ENCODE results near the gene KCNJ9.
"Not testable (repeated sequence)": the region's sequence is repeated elsewhere in the genome, so short reads cannot be mapped to it uniquely, and the experiment has no call there.

Gene KCNJ9

GRCh38 chr1:160103658-160104408, 22.5 kb downstream of the KCNJ9 start:
- peak; percentile 80 for DNase-seq (ENCODE audit: low read depth, low spot score)

DNA sequence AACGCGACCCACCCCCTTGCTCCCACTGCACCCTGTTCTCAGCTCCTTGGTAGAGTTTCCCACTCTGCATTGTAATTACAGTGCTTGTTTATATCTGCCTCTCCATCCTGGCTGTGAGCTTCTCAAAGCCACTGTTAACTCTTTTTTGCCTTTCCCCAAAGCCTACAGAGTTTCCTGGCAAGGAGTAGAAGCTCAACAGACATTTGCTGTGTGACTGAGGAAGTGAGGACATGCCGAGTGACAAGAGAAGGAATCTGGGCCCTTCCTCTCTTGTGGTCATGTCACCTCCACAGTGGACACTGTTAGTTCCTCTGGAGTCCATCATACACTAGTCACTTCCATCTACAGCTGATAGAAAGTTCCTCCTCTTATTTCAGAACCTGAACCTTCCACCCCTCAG, 23.1 kb downstream of the KCNJ9 start:
- no peak for DNase-seq (ENCODE audit: low read depth, low spot score)

GRCh38 chr1:160105155-160105554, 23.8 kb downstream of the KCNJ9 start:
- no peak for DNase-seq (ENCODE audit: low read depth, low spot score)

GRCh38 chr1:160107512-160107911, 26.2 kb downstream of the KCNJ9 start:
- DNase-seq (ENCODE audit: low read depth, low spot score): no peak

GRCh38 chr1:160108888-160109662, 27.7 kb downstream of the KCNJ9 start:
- peak; percentile 98 for DNase-seq (ENCODE audit: low read depth, low spot score)

DNA sequence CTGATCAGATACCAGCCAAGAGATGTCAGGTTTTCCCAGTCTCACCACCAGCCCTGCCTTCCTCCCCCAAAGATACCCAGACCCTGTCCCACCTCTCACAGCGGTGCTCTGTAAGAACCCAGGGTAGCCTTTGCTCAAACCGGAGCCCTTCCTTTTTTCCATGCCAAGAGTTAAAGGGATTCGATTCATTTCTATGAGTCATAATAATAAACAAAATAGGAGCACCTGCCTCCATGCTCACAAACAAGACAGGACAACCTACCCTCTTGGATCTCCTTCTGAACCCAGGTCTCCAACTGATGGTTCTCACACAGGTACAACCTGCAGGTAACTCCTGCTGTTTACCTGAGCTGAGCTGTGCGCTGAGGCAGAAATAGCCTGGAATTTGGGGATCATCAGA, 28.3 kb downstream of the KCNJ9 start:
- DNase-seq (ENCODE audit: low read depth, low spot score): no peak

GRCh38 chr1:160111462-160111861, 30.1 kb downstream of the KCNJ9 start:
- DNase-seq (ENCODE audit: low read depth, low spot score): not testable (repeated sequence)

DNA sequence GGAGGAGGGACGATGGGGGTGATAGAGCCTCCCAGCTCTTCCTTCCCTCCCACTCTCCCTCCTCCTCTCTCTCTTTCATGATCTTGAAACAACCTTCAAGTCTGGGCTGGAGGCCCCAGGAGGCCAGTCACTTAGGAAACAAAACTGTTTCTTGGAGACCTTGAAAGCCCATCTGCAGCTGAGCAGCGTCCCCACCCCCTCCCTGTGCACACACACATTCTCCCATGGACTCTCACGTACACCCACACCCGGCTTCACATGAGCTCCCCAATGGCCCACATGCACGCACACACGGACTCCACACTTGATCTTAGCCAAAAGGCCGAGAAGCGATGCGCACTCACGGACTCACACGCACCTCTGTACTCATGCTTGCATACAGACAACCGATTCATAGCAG, 31.0 kb downstream of the KCNJ9 start:
- DNase-seq (ENCODE audit: low read depth, low spot score): no peak

- no peak for DNase-seq (ENCODE audit: low read depth, low spot score)
These were observed 32.1 kb downstream of the KCNJ9 start for GRCh38 chr1:160113407-160113806.

DNA sequence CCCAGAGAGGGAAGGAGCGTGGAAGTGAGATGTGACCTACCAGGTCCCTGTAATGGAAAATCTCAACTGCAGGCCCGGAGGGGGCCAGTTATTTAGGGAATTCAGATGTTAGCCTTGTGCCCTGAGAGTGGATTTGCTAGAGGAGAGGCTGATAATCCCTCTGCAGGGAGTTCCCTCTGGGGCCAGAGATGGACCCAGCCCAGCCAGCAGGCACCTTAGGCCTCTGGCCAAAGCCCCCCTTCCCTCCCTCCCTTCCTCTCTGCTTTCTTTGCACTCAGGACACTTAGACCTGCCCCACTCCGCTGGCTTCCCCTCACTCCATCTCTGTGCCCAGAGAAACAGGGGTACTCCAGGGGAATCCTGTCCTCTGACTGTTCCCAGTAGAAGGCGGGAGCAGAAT, 32.7 kb downstream of the KCNJ9 start:
- no peak for DNase-seq (ENCODE audit: low read depth, low spot score)

- no peak for DNase-seq (ENCODE audit: low read depth, low spot score)
These were observed 34.4 kb downstream of the KCNJ9 start, which contains the start of gene ATP1A2 for GRCh38 chr1:160115545-160116282. ATP1A2 (plus strand) TSS chr1:160115759; CDS start chr1:160115862, 103 bp downstream.

DNA sequence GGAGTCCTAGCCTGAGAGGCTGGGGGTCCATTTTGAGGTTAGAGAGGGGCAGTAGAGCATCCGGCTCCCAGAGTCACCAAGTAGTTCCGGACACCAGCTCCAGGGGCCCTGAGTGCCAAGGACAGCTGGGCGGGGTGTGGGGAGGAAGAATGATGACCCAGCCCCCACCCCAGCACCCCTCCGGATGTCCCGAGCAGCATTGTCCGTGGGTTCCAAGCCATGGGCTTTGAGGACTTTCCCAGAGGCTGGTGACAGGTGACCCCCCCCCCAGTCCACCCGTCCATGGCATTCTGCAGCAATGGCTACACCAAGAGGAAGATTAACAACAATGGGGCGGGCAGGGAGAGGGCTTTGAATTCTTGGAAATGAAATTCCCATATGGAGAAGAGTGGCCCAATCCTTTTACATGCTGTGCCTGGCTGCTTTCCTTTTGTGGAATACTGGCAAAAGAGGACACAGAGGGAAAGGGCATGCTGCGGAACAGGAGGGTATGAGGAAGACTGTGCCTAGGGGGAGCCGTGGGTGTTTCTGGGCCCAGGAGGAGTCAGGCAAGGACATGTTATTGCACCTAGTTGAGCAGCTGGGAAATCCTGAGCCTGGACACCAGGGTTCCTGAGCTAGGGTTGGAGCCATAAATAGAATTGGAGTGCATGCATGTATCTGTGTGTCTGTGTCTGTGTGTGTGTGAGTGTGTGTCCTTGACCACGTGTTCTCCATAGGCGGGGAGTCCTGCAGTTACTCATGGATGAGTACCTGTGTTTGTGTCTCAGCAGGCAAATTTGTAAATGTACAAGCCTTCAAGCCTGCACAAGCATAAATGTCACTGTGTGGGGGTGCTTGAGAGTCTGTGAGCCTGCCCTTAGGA, 35.2 kb downstream of the KCNJ9 start:
- no peak for DNase-seq (ENCODE audit: low read depth, low spot score)

DNA sequence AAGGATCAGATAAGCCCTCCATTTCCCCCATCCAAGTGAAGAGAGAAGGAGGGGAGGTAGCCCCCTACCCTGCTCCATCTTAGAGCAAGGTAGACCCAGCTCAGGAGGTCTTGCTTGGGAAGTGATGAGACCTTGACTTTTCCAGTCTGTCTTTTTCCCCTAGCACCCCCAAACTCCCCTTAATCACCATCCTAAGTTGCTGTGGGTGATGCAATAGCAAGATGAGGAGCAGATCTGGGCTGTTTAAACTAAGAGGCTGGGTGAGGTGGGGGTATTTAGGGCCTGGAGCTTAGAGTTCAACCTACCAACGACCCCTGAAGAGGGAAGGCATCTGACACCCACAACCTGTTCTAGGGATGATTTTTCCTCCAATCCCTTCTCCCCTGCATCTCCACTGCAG, 36.0 kb downstream of the KCNJ9 start:
- no peak for DNase-seq (ENCODE audit: low read depth, low spot score)

GRCh38 chr1:160117709-160118183, 36.4 kb downstream of the KCNJ9 start:
- DNase-seq (ENCODE audit: low read depth, low spot score): no peak

GRCh38 chr1:160118928-160119327, 37.6 kb downstream of the KCNJ9 start:
- no peak for DNase-seq (ENCODE audit: low read depth, low spot score)

DNA sequence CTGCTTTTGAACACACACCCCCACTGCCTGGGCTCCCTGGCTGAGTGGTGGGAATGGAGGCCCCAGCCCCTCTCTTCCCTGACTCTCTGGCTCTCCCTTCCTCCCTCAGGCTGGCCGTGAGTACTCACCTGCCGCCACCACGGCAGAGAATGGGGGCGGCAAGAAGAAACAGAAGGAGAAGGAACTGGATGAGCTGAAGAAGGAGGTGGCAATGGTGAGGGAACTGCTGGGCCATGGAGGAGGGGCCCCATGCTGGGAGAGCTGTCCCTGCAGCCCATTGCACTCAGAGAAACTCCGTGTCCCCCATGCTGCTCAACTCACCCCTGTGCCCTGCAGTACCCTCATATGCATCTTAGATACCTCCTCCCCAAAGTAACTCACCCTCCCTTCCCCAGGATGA, 39.5 kb downstream of the KCNJ9 start:
- DNase-seq (ENCODE audit: low read depth, low spot score): no peak

DNA sequence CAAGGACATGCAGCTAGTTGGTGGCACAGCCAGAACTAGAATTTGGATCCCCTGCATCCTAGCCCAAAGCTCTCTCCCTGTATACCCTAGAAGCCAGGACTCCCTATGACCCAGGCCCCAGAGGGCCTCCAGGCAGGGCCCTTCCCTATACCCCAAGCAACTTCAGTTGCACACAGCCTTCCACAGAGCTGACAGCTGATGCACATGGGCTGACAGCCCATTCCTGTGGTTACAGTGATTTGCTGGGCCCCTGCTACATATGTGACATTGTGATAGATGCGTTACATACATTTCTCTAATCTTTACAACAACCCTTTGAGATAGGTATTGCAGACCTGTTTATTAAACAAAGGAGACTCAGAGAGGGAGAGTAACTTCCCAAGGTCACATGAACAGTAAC, 40.0 kb downstream of the KCNJ9 start:
- no peak for DNase-seq (ENCODE audit: low read depth, low spot score)

DNA sequence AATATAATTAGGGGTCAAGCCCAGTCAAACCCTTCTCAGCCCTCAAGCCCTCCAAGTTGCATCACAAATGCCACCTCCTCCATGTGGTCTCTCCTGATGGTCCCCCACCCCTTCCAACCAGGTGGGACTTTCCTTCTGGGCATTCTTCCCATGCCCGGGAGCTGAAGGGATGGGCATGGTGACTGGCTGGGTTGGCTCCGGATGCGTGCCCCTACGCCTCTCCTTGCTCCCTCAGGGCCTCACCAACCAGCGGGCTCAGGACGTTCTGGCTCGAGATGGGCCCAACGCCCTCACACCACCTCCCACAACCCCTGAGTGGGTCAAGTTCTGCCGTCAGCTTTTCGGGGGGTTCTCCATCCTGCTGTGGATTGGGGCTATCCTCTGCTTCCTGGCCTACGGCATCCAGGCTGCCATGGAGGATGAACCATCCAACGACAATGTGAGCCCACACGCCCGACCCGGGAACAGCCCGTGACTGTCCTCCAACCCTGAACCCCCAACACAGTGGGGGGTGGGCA, 41.7 kb downstream of the KCNJ9 start:
- no peak for DNase-seq (ENCODE audit: low read depth, low spot score)

GRCh38 chr1:160123726-160124125, 42.4 kb downstream of the KCNJ9 start:
- DNase-seq (ENCODE audit: low read depth, low spot score): no peak

- no peak for DNase-seq (ENCODE audit: low read depth, low spot score)
These were observed 43.6 kb downstream of the KCNJ9 start for GRCh38 chr1:160124705-160125478.

Data from smooth muscle cell of the brain vasculature (primary cell).